ENCODE results near the gene IL36B.

Gene IL36B

GRCh38 chr2:113039158-113039557, 13.5 kb downstream of the IL36B start:
- Mint-ChIP-seq H3K4me3 (no peak overlapping the region), H3K27me3 (ENCODE audit: low read depth, poor library complexity) (peaks cover 38% of the 10 kb centered on the region), H3K27ac (no peak overlapping the region), H3K36me3 (ENCODE audit: low read depth) (no peaks in the 10 kb centered on the region), H3K9me3 (no peaks in the 10 kb centered on the region), H3K4me1 (no peaks in the 10 kb centered on the region)
- no peak for DNase-seq
- no peak for TF ChIP-seq CTCF (IDR thresholded peaks at IDR 0.05)

- Mint-ChIP-seq H3K27me3 (ENCODE audit: low read depth, poor library complexity) (peaks cover 34% of the 10 kb centered on the region), H3K4me3 (no peak overlapping the region), H3K27ac (no peak overlapping the region), H3K4me1 (no peaks in the 10 kb centered on the region), H3K36me3 (ENCODE audit: low read depth) (no peaks in the 10 kb centered on the region), H3K9me3 (no peaks in the 10 kb centered on the region)
- TF ChIP-seq CTCF (IDR thresholded peaks at IDR 0.05), result no peak
- no peak for DNase-seq
Measured at GRCh38 chr2:113038291-113038690, 14.4 kb downstream of the IL36B start.

- TF ChIP-seq CTCF (IDR thresholded peaks at IDR 0.05), result no peak
- Mint-ChIP-seq H3K27me3 (ENCODE audit: low read depth, poor library complexity) (peaks cover 33% of the 10 kb centered on the region), H3K4me1 (no peaks in the 10 kb centered on the region), H3K4me3 (no peak overlapping the region), H3K36me3 (ENCODE audit: low read depth) (no peaks in the 10 kb centered on the region), H3K9me3 (no peaks in the 10 kb centered on the region), H3K27ac (no peak overlapping the region)
- no peak for DNase-seq
Measured at GRCh38 chr2:113036763-113037162, 15.9 kb downstream of the IL36B start.

- H3K36me3 Mint-ChIP-seq (ENCODE audit: low read depth), result no peaks in the 10 kb centered on the region
- H3K27me3 Mint-ChIP-seq (ENCODE audit: low read depth, poor library complexity), result peaks cover 41% of the 10 kb centered on the region
- H3K9me3 Mint-ChIP-seq, result no peaks in the 10 kb centered on the region
- no peak overlapping the region for H3K27ac Mint-ChIP-seq
- no peaks in the 10 kb centered on the region for H3K4me1 Mint-ChIP-seq
- TF ChIP-seq CTCF (IDR thresholded peaks at IDR 0.05), result no peak
- DNase-seq, result no peak
- H3K4me3 Mint-ChIP-seq, result no peak overlapping the region
Measured at GRCh38 chr2:113034016-113034415, 18.7 kb downstream of the IL36B start.

GRCh38 chr2:113032737-113033136, 19.9 kb downstream of the IL36B start:
- Mint-ChIP-seq H3K4me1 (no peaks in the 10 kb centered on the region), H3K27me3 (ENCODE audit: low read depth, poor library complexity) (peaks cover 49% of the 10 kb centered on the region), H3K4me3 (no peak overlapping the region), H3K9me3 (no peaks in the 10 kb centered on the region), H3K27ac (no peak overlapping the region), H3K36me3 (ENCODE audit: low read depth) (no peaks in the 10 kb centered on the region)
- DNase-seq, result no peak
- TF ChIP-seq CTCF (IDR thresholded peaks at IDR 0.05), result no peak

- no peaks in the 10 kb centered on the region for H3K4me1 Mint-ChIP-seq
- H3K4me3 Mint-ChIP-seq, result no peak overlapping the region
- H3K27me3 Mint-ChIP-seq (ENCODE audit: low read depth, poor library complexity), result peaks cover 77% of the 10 kb centered on the region
- H3K9me3 Mint-ChIP-seq, result no peaks in the 10 kb centered on the region
- H3K27ac Mint-ChIP-seq, result no peak overlapping the region
- TF ChIP-seq CTCF (IDR thresholded peaks at IDR 0.05), result no peak
- no peak for DNase-seq
- no peaks in the 10 kb centered on the region for H3K36me3 Mint-ChIP-seq (ENCODE audit: low read depth)
Measured at GRCh38 chr2:113028112-113028511, 24.6 kb downstream of the IL36B start.

Data from nephron progenitor cell (in vitro differentiated cells).